HepG2 (cell line): ENCODE results near the gene ARHGAP35. TPM values are rescaled to one million over a fixed set of nuclear protein-coding genes. Genes with fewer than 3 reads are reported as not detected.
A peak's percentile ranks its signal among the peaks of the same experiment; 100 is the strongest.

Experiments used
- FOXK2 ChIP-seq: fragments of 450-650 bp; IDR thresholded peaks from 2 replicates; pipeline ENCODE4 v1.6.1; 2016
- ISL2 ChIP-seq: sonication (generic); formaldehyde crosslinking; IDR thresholded peaks from 2 replicates; pipeline ENCODE4 v1.5.0; 2020; ENCODE audit warnings: missing genetic modification reagents
- KLF16 ChIP-seq, 2 experiments: sonication (generic) in 1 of 2; formaldehyde crosslinking in 1 of 2; IDR thresholded peaks; 2 replicates each; pipeline versions ENCODE4 v1.6.1 to v1.8.0; 2016 to 2023; ENCODE audit warnings: missing genetic modification reagents in 2 of 2, missing compliant biosample characterization in 1 of 2
- MEIS2 ChIP-seq: sonication (generic); formaldehyde crosslinking; IDR thresholded peaks from 2 replicates; pipeline ENCODE4 v1.9.0; 2021; ENCODE audit warnings: mild to moderate bottlenecking, missing genetic modification reagents
- MIER2 ChIP-seq: IDR thresholded peaks from 2 replicates; pipeline ENCODE4 v1.6.1; 2016; ENCODE audit warnings: missing biosample characterization, missing genetic modification reagents
- RBM22 ChIP-seq: fragments of 200-400 bp; formaldehyde crosslinking; optimal IDR thresholded peaks from 2 replicates; pipeline ENCODE3; 2017; ENCODE audit warnings: mild to moderate bottlenecking, low read length, moderate library complexity
- SALL1 ChIP-seq: sonication (generic); formaldehyde crosslinking; IDR thresholded peaks from 2 replicates; pipeline ENCODE4 v1.8.0; 2022; ENCODE audit warnings: mild to moderate bottlenecking, missing genetic modification reagents
- SKI ChIP-seq: fragments of 450-650 bp; IDR thresholded peaks from one replicate; pipeline ENCODE4 v1.6.1; 2018; ENCODE audit warnings: mild to moderate bottlenecking; ENCODE audit not compliant: partially characterized antibody
- ZFP36L1 ChIP-seq: sonication (generic); formaldehyde crosslinking; IDR thresholded peaks from 2 replicates; pipeline ENCODE4 v1.8.0; 2022; ENCODE audit warnings: mild to moderate bottlenecking, missing genetic modification reagents, moderate library complexity
- ZNF354B ChIP-seq: sonication (generic); formaldehyde crosslinking; IDR thresholded peaks from 2 replicates; pipeline ENCODE4 v1.8.0; 2022; ENCODE audit warnings: mild to moderate bottlenecking, missing genetic modification reagents
- ZNF383 ChIP-seq: sonication (generic); formaldehyde crosslinking; IDR thresholded peaks from 2 replicates; pipeline ENCODE4 v1.4.0; 2020; ENCODE audit warnings: missing genetic modification reagents, mild to moderate bottlenecking, borderline replicate concordance
- ZNF556 ChIP-seq: sonication (generic); formaldehyde crosslinking; IDR thresholded peaks from 2 replicates; pipeline ENCODE4 v1.4.0; 2020; ENCODE audit warnings: mild to moderate bottlenecking, missing genetic modification reagents, borderline replicate concordance
- ZNF605 ChIP-seq: sonication (generic); formaldehyde crosslinking; IDR thresholded peaks from 2 replicates; pipeline ENCODE4 v1.8.0; 2022; ENCODE audit warnings: mild to moderate bottlenecking, missing genetic modification reagents
- ZNF746 ChIP-seq: sonication (generic); formaldehyde crosslinking; IDR thresholded peaks from 2 replicates; pipeline ENCODE4 v1.8.0; 2022; ENCODE audit warnings: mild to moderate bottlenecking, missing genetic modification reagents
- polyA plus RNA-seq, 8 experiments: library from polyadenylated mRNA; depleted of rRNA in 3 of 8; stranded (reverse) in 7 of 8; unstranded in 1 of 8; fragments of >200 nt; fragmentation: Illumina TruSeq in 4 of 8; extraction: Trizol in 4 of 8; gene quantifications; 2 replicates each; pipeline versions ENCODE4 v1.2.1 to v1.2.3, GENCODE V29; 2011 to 2016; ENCODE audit warnings: low read depth in 4 of 8, missing spikeins in 1 of 8, mixed read lengths in 1 of 8; ENCODE audit not compliant: insufficient read depth in 1 of 8
- total RNA-seq, 5 experiments: library from RNA; depleted of rRNA; stranded (reverse); fragments of >200 nt; fragmentation: Illumina TruSeq; extraction: Trizol; gene quantifications; 2 replicates each; pipeline ENCODE4 v1.2.3, GENCODE V29; 2016; ENCODE audit warnings: low read depth in 1 of 5
- TF ChIP-seq, protein P1 (sequence below): sonication (generic); formaldehyde crosslinking; IDR thresholded peaks from 2 replicates; pipeline ENCODE4 v1.4.0; 2020; ENCODE audit warnings: missing genetic modification reagents
- TF ChIP-seq, protein P2 (sequence below): sonication (generic); formaldehyde crosslinking; IDR thresholded peaks from 2 replicates; pipeline ENCODE4 v1.4.0; 2020; ENCODE audit warnings: missing genetic modification reagents, borderline replicate concordance
- TF ChIP-seq, protein P3 (sequence below): sonication (generic); formaldehyde crosslinking; IDR thresholded peaks from 2 replicates; pipeline ENCODE4 v1.4.0; 2020; ENCODE audit warnings: mild to moderate bottlenecking, low read depth, missing genetic modification reagents
- TF ChIP-seq, protein P4 (sequence below): sonication (generic); formaldehyde crosslinking; IDR thresholded peaks from 2 replicates; pipeline ENCODE4 v1.5.0; 2020; ENCODE audit warnings: missing genetic modification reagents

Gene ARHGAP35
- total and polyA plus RNA-seq, 2 of the 13 experiments (the other 11 are each of a cell fraction or from before 2014, with no cell fraction given), result 30.1 to 30.2 TPM

DNA sequence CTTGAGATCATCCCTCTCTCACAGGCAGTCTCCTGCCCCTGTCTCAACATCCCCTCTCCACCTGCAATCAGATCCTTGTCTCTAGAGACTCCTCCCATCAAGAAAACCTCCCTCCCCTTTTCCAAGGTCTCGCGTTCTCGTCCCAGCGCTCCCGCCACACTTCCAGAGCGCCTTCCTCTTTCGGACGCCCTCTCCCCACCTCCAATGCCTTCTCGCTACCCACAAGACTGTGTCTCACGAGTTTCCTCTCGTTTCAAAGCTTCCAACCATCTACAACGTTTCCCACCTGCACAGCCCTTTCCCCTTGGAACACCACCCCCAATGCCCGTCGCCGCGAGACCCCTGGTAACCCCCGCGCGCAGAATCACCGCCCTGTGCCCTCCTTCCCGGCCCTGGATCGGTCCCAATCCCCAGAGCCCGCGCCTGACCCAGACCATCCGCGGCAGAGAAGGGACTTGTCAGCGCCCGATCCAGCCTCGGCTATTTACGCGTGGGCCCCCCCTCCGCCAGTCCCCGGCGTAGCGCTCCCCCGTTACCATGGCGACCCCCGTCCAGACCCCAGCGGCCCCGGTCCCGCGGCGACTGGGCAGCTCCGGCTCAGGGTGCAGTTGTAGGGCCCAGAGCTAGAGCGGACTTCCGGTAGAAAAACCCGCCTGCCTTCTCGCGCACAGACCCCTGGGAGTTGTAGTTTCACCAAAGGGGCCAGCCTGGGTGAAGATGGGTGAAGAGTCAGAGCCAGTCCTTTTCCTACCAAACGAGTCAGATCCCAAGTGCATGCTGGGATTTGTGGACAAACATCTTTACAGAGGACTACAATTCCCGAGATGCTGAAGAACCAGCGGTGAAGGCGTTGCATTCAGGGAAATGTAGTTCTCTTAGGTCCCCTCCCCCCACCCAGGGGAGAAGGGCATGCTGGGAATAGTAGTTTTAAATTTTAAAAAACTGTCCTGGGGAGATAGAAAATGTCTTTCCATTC lies 10.3 kb upstream of the ARHGAP35 start, which contains the start of gene AP2S1 (continued):
- TF ChIP-seq ZNF383 (CRISPR knock-in tag) (0 out of 2 replicates have a peak, but pooled peaks have one; percentile 69), ZNF354B (no peak), ZNF605 (peak; percentile 76; the same call in 1 of the 2 replicates), MEIS2 (CRISPR knock-in tag) (0 out of 2 replicates have a peak, but pooled peaks have one; percentile 45), KLF16 (CRISPR knock-in tag; IDR thresholded peaks at IDR 0.05) (no peak), MIER2 (no peak), SKI (peak; percentile 21), ZNF556 (CRISPR knock-in tag) (0 out of 2 replicates have a peak, but pooled peaks have one; percentile 44), RBM22 (no peak), SALL1 (CRISPR knock-in tag) (no peak; the same call in 1 of the 2 replicates), ISL2 (CRISPR knock-in tag) (peak; percentile 41; the same call in 1 of the 2 replicates), ZNF746 (CRISPR knock-in tag) (peak; percentile 54; the same call in 1 of the 2 replicates), FOXK2 (no peak), ZFP36L1 (CRISPR knock-in tag) (no peak)
- TF ChIP-seq, protein P1, sequence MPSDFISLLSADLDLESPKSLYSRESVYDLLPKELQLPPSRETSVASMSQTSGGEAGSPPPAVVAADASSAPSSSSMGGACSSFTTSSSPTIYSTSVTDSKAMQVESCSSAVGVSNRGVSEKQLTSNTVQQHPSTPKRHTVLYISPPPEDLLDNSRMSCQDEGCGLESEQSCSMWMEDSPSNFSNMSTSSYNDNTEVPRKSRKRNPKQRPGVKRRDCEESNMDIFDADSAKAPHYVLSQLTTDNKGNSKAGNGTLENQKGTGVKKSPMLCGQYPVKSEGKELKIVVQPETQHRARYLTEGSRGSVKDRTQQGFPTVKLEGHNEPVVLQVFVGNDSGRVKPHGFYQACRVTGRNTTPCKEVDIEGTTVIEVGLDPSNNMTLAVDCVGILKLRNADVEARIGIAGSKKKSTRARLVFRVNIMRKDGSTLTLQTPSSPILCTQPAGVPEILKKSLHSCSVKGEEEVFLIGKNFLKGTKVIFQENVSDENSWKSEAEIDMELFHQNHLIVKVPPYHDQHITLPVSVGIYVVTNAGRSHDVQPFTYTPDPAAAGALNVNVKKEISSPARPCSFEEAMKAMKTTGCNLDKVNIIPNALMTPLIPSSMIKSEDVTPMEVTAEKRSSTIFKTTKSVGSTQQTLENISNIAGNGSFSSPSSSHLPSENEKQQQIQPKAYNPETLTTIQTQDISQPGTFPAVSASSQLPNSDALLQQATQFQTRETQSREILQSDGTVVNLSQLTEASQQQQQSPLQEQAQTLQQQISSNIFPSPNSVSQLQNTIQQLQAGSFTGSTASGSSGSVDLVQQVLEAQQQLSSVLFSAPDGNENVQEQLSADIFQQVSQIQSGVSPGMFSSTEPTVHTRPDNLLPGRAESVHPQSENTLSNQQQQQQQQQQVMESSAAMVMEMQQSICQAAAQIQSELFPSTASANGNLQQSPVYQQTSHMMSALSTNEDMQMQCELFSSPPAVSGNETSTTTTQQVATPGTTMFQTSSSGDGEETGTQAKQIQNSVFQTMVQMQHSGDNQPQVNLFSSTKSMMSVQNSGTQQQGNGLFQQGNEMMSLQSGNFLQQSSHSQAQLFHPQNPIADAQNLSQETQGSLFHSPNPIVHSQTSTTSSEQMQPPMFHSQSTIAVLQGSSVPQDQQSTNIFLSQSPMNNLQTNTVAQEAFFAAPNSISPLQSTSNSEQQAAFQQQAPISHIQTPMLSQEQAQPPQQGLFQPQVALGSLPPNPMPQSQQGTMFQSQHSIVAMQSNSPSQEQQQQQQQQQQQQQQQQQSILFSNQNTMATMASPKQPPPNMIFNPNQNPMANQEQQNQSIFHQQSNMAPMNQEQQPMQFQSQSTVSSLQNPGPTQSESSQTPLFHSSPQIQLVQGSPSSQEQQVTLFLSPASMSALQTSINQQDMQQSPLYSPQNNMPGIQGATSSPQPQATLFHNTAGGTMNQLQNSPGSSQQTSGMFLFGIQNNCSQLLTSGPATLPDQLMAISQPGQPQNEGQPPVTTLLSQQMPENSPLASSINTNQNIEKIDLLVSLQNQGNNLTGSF (CRISPR knock-in tag), result 0 out of 2 replicates have a peak, but pooled peaks have one; percentile 53
- TF ChIP-seq, protein P2, sequence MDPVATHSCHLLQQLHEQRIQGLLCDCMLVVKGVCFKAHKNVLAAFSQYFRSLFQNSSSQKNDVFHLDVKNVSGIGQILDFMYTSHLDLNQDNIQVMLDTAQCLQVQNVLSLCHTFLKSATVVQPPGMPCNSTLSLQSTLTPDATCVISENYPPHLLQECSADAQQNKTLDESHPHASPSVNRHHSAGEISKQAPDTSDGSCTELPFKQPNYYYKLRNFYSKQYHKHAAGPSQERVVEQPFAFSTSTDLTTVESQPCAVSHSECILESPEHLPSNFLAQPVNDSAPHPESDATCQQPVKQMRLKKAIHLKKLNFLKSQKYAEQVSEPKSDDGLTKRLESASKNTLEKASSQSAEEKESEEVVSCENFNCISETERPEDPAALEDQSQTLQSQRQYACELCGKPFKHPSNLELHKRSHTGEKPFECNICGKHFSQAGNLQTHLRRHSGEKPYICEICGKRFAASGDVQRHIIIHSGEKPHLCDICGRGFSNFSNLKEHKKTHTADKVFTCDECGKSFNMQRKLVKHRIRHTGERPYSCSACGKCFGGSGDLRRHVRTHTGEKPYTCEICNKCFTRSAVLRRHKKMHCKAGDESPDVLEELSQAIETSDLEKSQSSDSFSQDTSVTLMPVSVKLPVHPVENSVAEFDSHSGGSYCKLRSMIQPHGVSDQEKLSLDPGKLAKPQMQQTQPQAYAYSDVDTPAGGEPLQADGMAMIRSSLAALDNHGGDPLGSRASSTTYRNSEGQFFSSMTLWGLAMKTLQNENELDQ (CRISPR knock-in tag), result no peak
- TF ChIP-seq, protein P3, sequence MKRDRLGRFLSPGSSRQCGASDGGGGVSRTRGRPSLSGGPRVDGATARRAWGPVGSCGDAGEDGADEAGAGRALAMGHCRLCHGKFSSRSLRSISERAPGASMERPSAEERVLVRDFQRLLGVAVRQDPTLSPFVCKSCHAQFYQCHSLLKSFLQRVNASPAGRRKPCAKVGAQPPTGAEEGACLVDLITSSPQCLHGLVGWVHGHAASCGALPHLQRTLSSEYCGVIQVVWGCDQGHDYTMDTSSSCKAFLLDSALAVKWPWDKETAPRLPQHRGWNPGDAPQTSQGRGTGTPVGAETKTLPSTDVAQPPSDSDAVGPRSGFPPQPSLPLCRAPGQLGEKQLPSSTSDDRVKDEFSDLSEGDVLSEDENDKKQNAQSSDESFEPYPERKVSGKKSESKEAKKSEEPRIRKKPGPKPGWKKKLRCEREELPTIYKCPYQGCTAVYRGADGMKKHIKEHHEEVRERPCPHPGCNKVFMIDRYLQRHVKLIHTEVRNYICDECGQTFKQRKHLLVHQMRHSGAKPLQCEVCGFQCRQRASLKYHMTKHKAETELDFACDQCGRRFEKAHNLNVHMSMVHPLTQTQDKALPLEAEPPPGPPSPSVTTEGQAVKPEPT (CRISPR knock-in tag), result no peak
- TF ChIP-seq, protein P4, sequence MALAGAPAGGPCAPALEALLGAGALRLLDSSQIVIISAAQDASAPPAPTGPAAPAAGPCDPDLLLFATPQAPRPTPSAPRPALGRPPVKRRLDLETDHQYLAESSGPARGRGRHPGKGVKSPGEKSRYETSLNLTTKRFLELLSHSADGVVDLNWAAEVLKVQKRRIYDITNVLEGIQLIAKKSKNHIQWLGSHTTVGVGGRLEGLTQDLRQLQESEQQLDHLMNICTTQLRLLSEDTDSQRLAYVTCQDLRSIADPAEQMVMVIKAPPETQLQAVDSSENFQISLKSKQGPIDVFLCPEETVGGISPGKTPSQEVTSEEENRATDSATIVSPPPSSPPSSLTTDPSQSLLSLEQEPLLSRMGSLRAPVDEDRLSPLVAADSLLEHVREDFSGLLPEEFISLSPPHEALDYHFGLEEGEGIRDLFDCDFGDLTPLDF (CRISPR knock-in tag), result peak; percentile 93
